ENCODE measurements around the gene NAE1.

DNA sequence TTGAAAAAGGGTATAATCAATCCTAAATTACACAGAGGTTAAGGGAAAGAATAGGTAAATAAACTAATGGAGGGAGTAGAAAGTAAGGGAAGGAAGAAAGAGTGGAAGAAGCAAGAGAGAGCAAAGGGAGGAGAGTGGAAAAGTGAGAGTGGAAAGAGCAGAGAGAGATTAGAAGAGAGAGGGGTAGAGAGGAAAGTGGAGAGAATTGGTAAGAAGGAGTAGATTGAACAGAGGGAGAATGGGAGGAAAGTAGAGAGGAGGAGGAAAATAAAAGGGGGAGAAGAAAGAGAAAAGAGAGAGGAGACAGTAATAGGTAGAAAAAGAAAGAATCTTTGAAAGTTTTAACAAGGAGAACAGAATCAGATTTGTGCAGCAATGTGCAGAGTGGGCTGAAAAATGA, 54.3 kb downstream of the NAE1 start:
- TF ChIP-seq CTCF (IDR thresholded peaks at IDR 0.05) (no peak), EP300 (IDR thresholded peaks at IDR 0.05) (no peak), POLR2A (IDR thresholded peaks at IDR 0.05) (no peak)

Measured in ovary (tissue), 3 donors.